Measurements from ENCODE around the gene CCDC192.
"Not testable (repeated sequence)": the region's sequence is repeated elsewhere in the genome, so short reads cannot be mapped to it uniquely, and the experiment has no call there.

Gene CCDC192

GRCh38 chr5:127832067-127832466 lies 128.9 kb downstream of the CCDC192 start:
- Mint-ChIP-seq H3K27ac (no peak overlapping the region), H3K9me3 (no peaks in the 10 kb centered on the region), H3K4me3 (no peak overlapping the region), H3K4me1 (no peaks in the 10 kb centered on the region), H3K27me3 (peaks cover 18% of the 10 kb centered on the region)
- ATAC-seq (no peak), DNase-seq (no peak)

GRCh38 chr5:127834094-127834531 lies 130.9 kb downstream of the CCDC192 start:
- Mint-ChIP-seq H3K4me3 (no peak overlapping the region), H3K27me3 (peaks cover under 1% of the 10 kb centered on the region), H3K4me1 (no peaks in the 10 kb centered on the region), H3K9me3 (no peaks in the 10 kb centered on the region), H3K27ac (no peak overlapping the region)
- ATAC-seq (no peak), DNase-seq (no peak)

DNA sequence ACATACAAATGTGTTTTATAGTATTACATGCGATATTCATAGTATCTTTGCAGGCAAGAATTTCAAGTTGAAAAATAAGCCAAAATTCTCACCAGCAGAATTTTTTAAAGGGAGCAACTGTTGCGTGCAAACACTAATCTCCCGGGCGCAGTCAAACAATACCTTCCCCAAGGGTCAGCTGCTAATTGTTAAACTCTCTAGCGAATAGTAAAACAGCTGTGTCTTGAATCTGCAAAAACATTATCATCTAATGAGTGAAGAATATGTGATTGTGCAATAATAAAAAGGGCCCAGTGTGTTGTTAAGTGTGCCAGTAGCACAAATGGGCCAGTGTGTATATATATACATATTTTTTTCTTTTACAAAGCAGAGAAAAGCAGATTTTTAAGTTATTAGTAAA lies 131.4 kb downstream of the CCDC192 start:
- Mint-ChIP-seq H3K27me3 (no peaks in the 10 kb centered on the region), H3K9me3 (no peaks in the 10 kb centered on the region), H3K27ac (no peak overlapping the region), H3K4me3 (no peak overlapping the region), H3K4me1 (no peaks in the 10 kb centered on the region)
- DNase-seq (no peak), ATAC-seq (no peak)

- Mint-ChIP-seq H3K27ac (no peak overlapping the region), H3K27me3 (no peaks in the 10 kb centered on the region), H3K4me1 (no peaks in the 10 kb centered on the region), H3K4me3 (no peak overlapping the region), H3K9me3 (no peaks in the 10 kb centered on the region)
- no peak for DNase-seq
- ATAC-seq, result no peak
Measured at GRCh38 chr5:127838661-127839060, 135.5 kb downstream of the CCDC192 start.

GRCh38 chr5:127839072-127839471 lies 135.9 kb downstream of the CCDC192 start:
- DNase-seq (no peak), ATAC-seq (no peak)
- Mint-ChIP-seq H3K27ac (no peak overlapping the region), H3K4me3 (no peak overlapping the region), H3K4me1 (no peaks in the 10 kb centered on the region), H3K9me3 (no peaks in the 10 kb centered on the region), H3K27me3 (no peaks in the 10 kb centered on the region)

- no peak for ATAC-seq
- no peak for DNase-seq
- no peaks in the 10 kb centered on the region for H3K4me1 Mint-ChIP-seq
- no peaks in the 10 kb centered on the region for H3K9me3 Mint-ChIP-seq
- no peaks in the 10 kb centered on the region for H3K27me3 Mint-ChIP-seq
- H3K27ac Mint-ChIP-seq, result no peak overlapping the region
- H3K4me3 Mint-ChIP-seq, result no peak overlapping the region
Measured at GRCh38 chr5:127839496-127840197, 136.5 kb downstream of the CCDC192 start.

GRCh38 chr5:127840198-127840524 lies 137.0 kb downstream of the CCDC192 start:
- Mint-ChIP-seq H3K27ac (no peak overlapping the region), H3K9me3 (no peaks in the 10 kb centered on the region), H3K4me1 (no peaks in the 10 kb centered on the region), H3K27me3 (no peaks in the 10 kb centered on the region), H3K4me3 (no peak overlapping the region)
- ATAC-seq, result no peak
- DNase-seq, result no peak

DNA sequence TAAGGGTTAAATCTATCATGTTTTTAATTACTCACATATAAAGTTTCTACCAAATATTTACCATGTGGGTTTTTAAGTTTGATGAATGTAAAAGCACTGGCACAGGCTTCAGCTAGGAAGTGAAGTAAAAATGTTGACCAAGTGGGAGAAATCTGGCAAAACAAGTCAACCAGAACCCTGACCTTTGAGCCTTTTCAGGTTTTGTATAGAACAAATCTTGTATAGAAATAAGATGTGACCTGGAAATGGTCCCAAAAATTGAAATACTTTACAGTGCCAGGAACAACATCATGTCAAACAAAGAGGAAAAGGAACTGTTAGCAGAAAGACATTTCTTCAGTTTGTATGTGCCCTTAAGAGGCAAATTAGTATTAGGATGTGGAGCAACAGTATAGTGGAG lies 137.6 kb downstream of the CCDC192 start:
- Mint-ChIP-seq H3K27me3 (no peaks in the 10 kb centered on the region), H3K9me3 (no peaks in the 10 kb centered on the region), H3K4me1 (no peaks in the 10 kb centered on the region), H3K27ac (no peak overlapping the region), H3K4me3 (no peak overlapping the region)
- no peak for ATAC-seq
- DNase-seq, result no peak

DNA sequence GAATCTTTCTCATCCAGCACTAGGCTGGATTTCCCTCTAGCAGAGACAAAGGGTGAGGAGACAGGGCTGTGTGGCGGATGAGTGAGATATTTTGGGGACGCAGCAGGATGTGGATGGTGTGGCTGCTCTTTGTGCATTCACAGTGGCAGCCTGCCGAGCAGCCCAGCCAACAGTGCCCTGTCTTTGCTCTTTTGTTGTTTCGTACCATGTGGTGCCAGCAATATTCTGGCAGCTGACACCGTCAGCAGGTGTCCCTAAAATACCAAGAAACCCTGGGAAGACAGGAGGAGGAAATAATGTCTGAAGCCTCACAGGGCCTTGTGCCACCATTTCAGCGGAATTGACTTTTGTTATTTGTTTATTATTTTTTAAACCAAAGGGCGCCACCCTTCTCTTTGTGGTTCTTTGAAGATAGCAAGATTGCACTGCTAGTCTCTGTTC lies 141.4 kb downstream of the CCDC192 start:
- ATAC-seq (no peak), DNase-seq (no peak)
- H3K9me3 Mint-ChIP-seq, result no peaks in the 10 kb centered on the region
- H3K4me1 Mint-ChIP-seq, result no peaks in the 10 kb centered on the region
- no peaks in the 10 kb centered on the region for H3K27me3 Mint-ChIP-seq
- H3K27ac Mint-ChIP-seq, result no peak overlapping the region
- no peak overlapping the region for H3K4me3 Mint-ChIP-seq

DNA sequence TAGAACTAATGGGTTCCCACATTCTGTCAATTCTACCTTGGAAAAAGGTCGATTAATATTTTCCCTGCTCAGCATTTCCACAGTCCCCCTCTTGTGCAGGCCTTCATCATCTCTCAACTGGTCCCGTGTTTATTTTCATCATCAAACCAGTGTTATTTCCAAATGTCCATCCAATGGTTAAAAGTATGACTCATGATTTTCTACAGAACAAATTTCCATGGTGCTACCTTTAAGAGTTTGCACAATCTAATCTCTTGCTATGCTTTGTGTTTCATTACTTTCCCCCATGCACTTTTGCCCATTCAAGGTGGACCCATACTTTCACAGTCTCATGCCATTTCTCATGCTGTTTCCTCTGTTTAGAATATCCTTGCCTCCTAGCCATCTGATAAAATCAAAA lies 143.7 kb downstream of the CCDC192 start:
- Mint-ChIP-seq H3K27ac (no peak overlapping the region), H3K9me3 (no peaks in the 10 kb centered on the region), H3K4me1 (no peaks in the 10 kb centered on the region), H3K4me3 (no peak overlapping the region), H3K27me3 (no peaks in the 10 kb centered on the region)
- DNase-seq, result no peak
- no peak for ATAC-seq

DNA sequence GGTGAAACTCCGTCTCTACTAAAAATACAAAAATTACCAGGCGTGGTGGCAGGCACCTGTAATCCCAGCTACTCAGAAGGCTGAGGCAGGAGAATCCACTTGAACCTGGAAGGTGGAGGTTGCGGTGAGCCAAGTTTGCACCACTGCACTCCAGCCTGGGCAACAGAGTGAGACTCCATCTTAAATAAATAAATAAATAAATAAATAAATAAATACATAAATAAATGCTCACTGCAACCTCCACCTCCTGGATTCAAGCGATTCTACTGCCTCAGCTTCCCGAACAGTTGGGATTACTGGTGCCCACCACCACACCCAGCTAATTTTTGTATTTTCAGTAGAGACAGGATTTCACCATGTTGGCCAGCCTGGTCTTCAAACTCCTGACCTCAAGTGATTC lies 144.4 kb downstream of the CCDC192 start:
- not testable (repeated sequence) for DNase-seq, H3K4me3 Mint-ChIP-seq, H3K9me3 Mint-ChIP-seq, ATAC-seq, H3K27me3 Mint-ChIP-seq, H3K4me1 Mint-ChIP-seq, H3K27ac Mint-ChIP-seq

DNA sequence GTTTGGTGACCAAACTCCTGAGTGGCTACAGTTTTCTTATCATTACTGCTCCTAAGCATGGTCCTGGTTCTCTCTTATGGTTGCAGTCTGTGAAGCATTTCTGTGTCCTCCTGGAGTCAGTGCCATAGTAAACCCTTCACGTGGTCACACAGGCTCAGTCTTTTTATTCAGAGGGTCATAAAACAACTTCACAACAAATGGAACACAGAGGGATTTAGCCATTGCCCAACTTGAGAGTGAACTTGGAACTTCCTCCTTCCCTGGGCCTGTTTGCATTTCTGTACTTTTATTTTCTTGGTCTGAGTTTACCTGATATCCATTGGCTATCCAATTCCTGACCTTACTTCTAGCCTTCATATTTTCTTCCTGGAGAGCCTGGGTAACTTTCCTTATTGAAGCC lies 144.9 kb downstream of the CCDC192 start:
- H3K4me1 Mint-ChIP-seq, result no peaks in the 10 kb centered on the region
- H3K4me3 Mint-ChIP-seq, result no peak overlapping the region
- no peaks in the 10 kb centered on the region for H3K9me3 Mint-ChIP-seq
- no peak for DNase-seq
- no peak overlapping the region for H3K27ac Mint-ChIP-seq
- ATAC-seq, result no peak
- H3K27me3 Mint-ChIP-seq, result no peaks in the 10 kb centered on the region

- no peaks in the 10 kb centered on the region for H3K4me1 Mint-ChIP-seq
- no peak overlapping the region for H3K27ac Mint-ChIP-seq
- H3K27me3 Mint-ChIP-seq, result no peaks in the 10 kb centered on the region
- no peak overlapping the region for H3K4me3 Mint-ChIP-seq
- no peaks in the 10 kb centered on the region for H3K9me3 Mint-ChIP-seq
- no peak for DNase-seq
- ATAC-seq, result no peak
Measured at GRCh38 chr5:127849408-127849807, 146.2 kb downstream of the CCDC192 start.

GRCh38 chr5:127849891-127850290 lies 146.7 kb downstream of the CCDC192 start:
- Mint-ChIP-seq H3K9me3 (no peaks in the 10 kb centered on the region), H3K4me3 (no peak overlapping the region), H3K27me3 (no peaks in the 10 kb centered on the region), H3K4me1 (no peaks in the 10 kb centered on the region), H3K27ac (no peak overlapping the region)
- ATAC-seq, result no peak
- DNase-seq, result no peak

- H3K9me3 Mint-ChIP-seq, result no peaks in the 10 kb centered on the region
- no peaks in the 10 kb centered on the region for H3K4me1 Mint-ChIP-seq
- no peak overlapping the region for H3K27ac Mint-ChIP-seq
- ATAC-seq (no peak), DNase-seq (no peak)
- no peak overlapping the region for H3K4me3 Mint-ChIP-seq
- H3K27me3 Mint-ChIP-seq, result no peaks in the 10 kb centered on the region
Measured at GRCh38 chr5:127851964-127852363, 148.8 kb downstream of the CCDC192 start.

GRCh38 chr5:127854520-127854919 lies 151.3 kb downstream of the CCDC192 start:
- no peak for ATAC-seq

GRCh38 chr5:127856292-127856691 lies 153.1 kb downstream of the CCDC192 start:
- no peak for ATAC-seq
- H3K4me3 Mint-ChIP-seq, result no peak overlapping the region
- peak overlapping the region in 1 of 2 donors; percentile 33 for H3K27ac Mint-ChIP-seq

More at GRCh38 chr5:127854520-127854919, 151.3 kb downstream of the CCDC192 start:
- H3K27me3 Mint-ChIP-seq, result no peaks in the 10 kb centered on the region
- DNase-seq, result no peak
- no peak overlapping the region for H3K4me3 Mint-ChIP-seq
- no peaks in the 10 kb centered on the region for H3K9me3 Mint-ChIP-seq
- H3K27ac Mint-ChIP-seq, result no peak overlapping the region
- H3K4me1 Mint-ChIP-seq, result no peaks in the 10 kb centered on the region

More at GRCh38 chr5:127856292-127856691, 153.1 kb downstream of the CCDC192 start:
- no peaks in the 10 kb centered on the region for H3K9me3 Mint-ChIP-seq
- DNase-seq, result no peak
- H3K27me3 Mint-ChIP-seq, result no peaks in the 10 kb centered on the region
- no peaks in the 10 kb centered on the region for H3K4me1 Mint-ChIP-seq
